ENCODE results near the gene PHLDB1.

Gene PHLDB1

GRCh38 chr11:118609380-118610224 lies 2.2 kb downstream of the PHLDB1 start:
- Histone ChIP-seq H2BK12ac (ENCODE audit: low read length in 2 of 2) (peak overlapping the region; percentile 78 to 99), H3K4me2 (ENCODE audit: low read length, poor library complexity, severe bottlenecking) (peak overlapping the region; percentile 85), H2BK15ac (ENCODE audit: low read depth, poor library complexity, severe bottlenecking) (peak overlapping the region; percentile 83), H3K23ac (ENCODE audit: low read length in 2 of 2) (peak overlapping the region; percentile 93 to 99), H3K9me3 (ENCODE audit: control insufficient read depth, low read length) (no peaks in the 10 kb centered on the region), H3K27ac (ENCODE audit: low read length, poor library complexity, severe bottlenecking) (peak overlapping the region; percentile 63), H3K79me1 (replicated peaks; ENCODE audit: low read length, poor library complexity, severe bottlenecking) (no peaks in the 10 kb centered on the region), H3K4ac (ENCODE audit: low read depth in 1 of 2, low read length in 2 of 2) (peak overlapping the region; percentile 95 to 97), H3K4me1 (ENCODE audit: control insufficient read depth, insufficient read depth, low read depth, low read length) (peaks cover 54% of the 10 kb centered on the region), H3K4me3 (ENCODE audit: insufficient read depth in 1 of 2, low read depth in 1 of 2, low read length in 2 of 2) (peak overlapping the region; percentile 83 to 86), H2AFZ (ENCODE audit: low read depth, low read length) (no peak overlapping the region), H2BK120ac (ENCODE audit: low read depth, low read length) (peak overlapping the region; percentile 84), H2BK5ac (ENCODE audit: low read depth, low read length, poor library complexity, severe bottlenecking) (peak overlapping the region; percentile 59), H4K91ac (ENCODE audit: low read length) (peak overlapping the region; percentile 99), H3K14ac (ENCODE audit: low read length in 2 of 2) (peak overlapping the region in 1 of 2 experiments; percentile 100), H3K18ac (ENCODE audit: low read depth in 1 of 2, low read length in 2 of 2) (peak overlapping the region; percentile 96 to 100), H4K8ac (ENCODE audit: low read length) (peak overlapping the region; percentile 93), H3K9ac (ENCODE audit: low read length) (peak overlapping the region; percentile 97), H2AK5ac (ENCODE audit: low read length, severe bottlenecking) (no peak overlapping the region), H3K36me3 (ENCODE audit: control insufficient read depth in 1 of 2, insufficient read depth in 2 of 2, low read depth in 1 of 2, low read length in 2 of 2) (peaks cover 14 to 24% of the 10 kb centered on the region in 2 experiments), H3K27me3 (ENCODE audit: control insufficient read depth in 1 of 2, insufficient read depth in 1 of 2, low read length in 2 of 2) (no peaks in the 10 kb centered on the region)
- peak; percentile 63 for DNase-seq
- 6% methylated on average over 54 of the region's 57 CpGs for WGBS

GRCh38 chr11:118610225-118610772 lies 2.9 kb downstream of the PHLDB1 start:
- H3K23ac ChIP-seq (ENCODE audit: low read length in 2 of 2): peak overlapping the region in 1 of 2 experiments; percentile 1
- peak overlapping the region; percentile 59 for H2BK5ac ChIP-seq (ENCODE audit: low read depth, low read length, poor library complexity, severe bottlenecking)
- H3K18ac ChIP-seq (ENCODE audit: low read depth in 1 of 2, low read length in 2 of 2): peak overlapping the region; percentile 88 to 100
- no peaks in the 10 kb centered on the region for H3K9me3 ChIP-seq (ENCODE audit: control insufficient read depth, low read length)
- peak overlapping the region; percentile 97 for H3K9ac ChIP-seq (ENCODE audit: low read length)
- peak overlapping the region in 1 of 2 experiments; percentile 99 for H2BK12ac ChIP-seq (ENCODE audit: low read length in 2 of 2)
- DNase-seq: peak; percentile 25
- H3K36me3 ChIP-seq (ENCODE audit: control insufficient read depth in 1 of 2, insufficient read depth in 2 of 2, low read depth in 1 of 2, low read length in 2 of 2): peaks cover 18 to 28% of the 10 kb centered on the region in 2 experiments
- H4K8ac ChIP-seq (ENCODE audit: low read length): peak overlapping the region; percentile 52
- H3K4me2 ChIP-seq (ENCODE audit: low read length, poor library complexity, severe bottlenecking): peak overlapping the region; percentile 85
- no peak overlapping the region for H3K27ac ChIP-seq (ENCODE audit: low read length, poor library complexity, severe bottlenecking)
- peaks cover 53% of the 10 kb centered on the region for H3K4me1 ChIP-seq (ENCODE audit: control insufficient read depth, insufficient read depth, low read depth, low read length)
- H3K79me1 ChIP-seq (replicated peaks; ENCODE audit: low read length, poor library complexity, severe bottlenecking): no peaks in the 10 kb centered on the region
- whole genome bisulfite sequencing: 1% methylated on average over 29 of the region's 42 CpGs
- H2BK120ac ChIP-seq (ENCODE audit: low read depth, low read length): peak overlapping the region; percentile 36
- H2BK15ac ChIP-seq (ENCODE audit: low read depth, poor library complexity, severe bottlenecking): peak overlapping the region; percentile 83
- no peak overlapping the region for H2AK5ac ChIP-seq (ENCODE audit: low read length, severe bottlenecking)
- peak overlapping the region; percentile 67 to 97 for H3K4ac ChIP-seq (ENCODE audit: low read depth in 1 of 2, low read length in 2 of 2)
- H4K91ac ChIP-seq (ENCODE audit: low read length): peak overlapping the region; percentile 76
- H3K14ac ChIP-seq (ENCODE audit: low read length in 2 of 2): peak overlapping the region in 1 of 2 experiments; percentile 100
- H3K27me3 ChIP-seq (ENCODE audit: control insufficient read depth in 1 of 2, insufficient read depth in 1 of 2, low read length in 2 of 2): no peaks in the 10 kb centered on the region
- peak overlapping the region; percentile 52 to 86 for H3K4me3 ChIP-seq (ENCODE audit: insufficient read depth in 1 of 2, low read depth in 1 of 2, low read length in 2 of 2)
- H2AFZ ChIP-seq (ENCODE audit: low read depth, low read length): no peak overlapping the region

- peak overlapping the region; percentile 88 to 100 for H3K18ac ChIP-seq (ENCODE audit: low read depth in 1 of 2, low read length in 2 of 2)
- H4K91ac ChIP-seq (ENCODE audit: low read length): peak overlapping the region; percentile 76
- peaks cover 2% of the 10 kb centered on the region for H3K79me1 ChIP-seq (replicated peaks; ENCODE audit: low read length, poor library complexity, severe bottlenecking)
- H3K4me3 ChIP-seq (ENCODE audit: insufficient read depth in 1 of 2, low read depth in 1 of 2, low read length in 2 of 2): peak overlapping the region; percentile 52 to 86
- H2BK120ac ChIP-seq (ENCODE audit: low read depth, low read length): peak overlapping the region; percentile 36
- no peak overlapping the region for H2AFZ ChIP-seq (ENCODE audit: low read depth, low read length)
- DNase-seq: peak; percentile 85
- peak overlapping the region; percentile 85 for H2AK5ac ChIP-seq (ENCODE audit: low read length, severe bottlenecking)
- peak overlapping the region; percentile 33 to 83 for H2BK12ac ChIP-seq (ENCODE audit: low read length in 2 of 2)
- no peak overlapping the region for H2BK5ac ChIP-seq (ENCODE audit: low read depth, low read length, poor library complexity, severe bottlenecking)
- H3K9ac ChIP-seq (ENCODE audit: low read length): peak overlapping the region; percentile 97
- peak overlapping the region; percentile 85 for H3K4me2 ChIP-seq (ENCODE audit: low read length, poor library complexity, severe bottlenecking)
- no peaks in the 10 kb centered on the region for H3K9me3 ChIP-seq (ENCODE audit: control insufficient read depth, low read length)
- peak overlapping the region; percentile 14 for H4K8ac ChIP-seq (ENCODE audit: low read length)
- no peaks in the 10 kb centered on the region for H3K27me3 ChIP-seq (ENCODE audit: control insufficient read depth in 1 of 2, insufficient read depth in 1 of 2, low read length in 2 of 2)
- H3K4me1 ChIP-seq (ENCODE audit: control insufficient read depth, insufficient read depth, low read depth, low read length): peaks cover 55% of the 10 kb centered on the region
- H3K23ac ChIP-seq (ENCODE audit: low read length in 2 of 2): peak overlapping the region in 1 of 2 experiments; percentile 1
- WGBS: 2% methylated on average over 45 of the region's 54 CpGs
- H3K27ac ChIP-seq (ENCODE audit: low read length, poor library complexity, severe bottlenecking): peak overlapping the region; percentile 16
- peak overlapping the region in 1 of 2 experiments; percentile 86 for H3K14ac ChIP-seq (ENCODE audit: low read length in 2 of 2)
- peak overlapping the region; percentile 57 for H2BK15ac ChIP-seq (ENCODE audit: low read depth, poor library complexity, severe bottlenecking)
- peak overlapping the region; percentile 35 to 97 for H3K4ac ChIP-seq (ENCODE audit: low read depth in 1 of 2, low read length in 2 of 2)
- H3K36me3 ChIP-seq (ENCODE audit: control insufficient read depth in 1 of 2, insufficient read depth in 2 of 2, low read depth in 1 of 2, low read length in 2 of 2): peaks cover 24 to 32% of the 10 kb centered on the region in 2 experiments
These were observed 3.5 kb downstream of the PHLDB1 start for GRCh38 chr11:118610773-118611432.

Data from mesenchymal stem cell (in vitro differentiated cells and primary cell).